Stimulated activated CD8-positive, alpha-beta memory T cell treated with anti-CD3 and anti-CD28 coated beads, Interleukin-12 subunit alpha, Interleukin-12 subunit beta, amount 100 ng/mL, for 24 hours (primary cell): ENCODE results near the gene TMEM250.
"Not testable (repeated sequence)": the region's sequence is repeated elsewhere in the genome, so short reads cannot be mapped to it uniquely, and the experiment has no call there.

Experiments
- DNase-seq: peaks from one replicate; pipeline ENCODE4 v3.0.0-alpha.2; 2020; ENCODE audit errors: extremely low read depth

Gene TMEM250

GRCh38 chr9:136111190-136111589, 7.5 kb downstream of the TMEM250 start:
- DNase-seq: no peak

- DNase-seq: no peak
Measured at GRCh38 chr9:136110082-136111061, 8.3 kb downstream of the TMEM250 start.

GRCh38 chr9:136109351-136110081, 9.2 kb downstream of the TMEM250 start:
- DNase-seq: peak; percentile 83

GRCh38 chr9:136108648-136109266, 9.9 kb downstream of the TMEM250 start:
- no peak for DNase-seq

- no peak for DNase-seq
Measured at GRCh38 chr9:136107953-136108647, 10.6 kb downstream of the TMEM250 start.

- DNase-seq: no peak
Measured at GRCh38 chr9:136107155-136107952, 11.3 kb downstream of the TMEM250 start.

GRCh38 chr9:136105398-136106135, 13.1 kb downstream of the TMEM250 start:
- no peak for DNase-seq

GRCh38 chr9:136104916-136105315, 13.8 kb downstream of the TMEM250 start:
- no peak for DNase-seq

- DNase-seq: no peak
Measured at GRCh38 chr9:136104488-136104800, 14.2 kb downstream of the TMEM250 start.

GRCh38 chr9:136103651-136104487, 14.8 kb downstream of the TMEM250 start:
- no peak for DNase-seq

- not testable (repeated sequence) for DNase-seq
Measured at GRCh38 chr9:136101615-136102074, 17.0 kb downstream of the TMEM250 start.

- DNase-seq: no peak
Measured at GRCh38 chr9:136100700-136101614, 17.7 kb downstream of the TMEM250 start.

- no peak for DNase-seq
Measured at GRCh38 chr9:136099542-136099941, 19.1 kb downstream of the TMEM250 start.

- DNase-seq: no peak
Measured at GRCh38 chr9:136098844-136099243, 19.8 kb downstream of the TMEM250 start.

- DNase-seq: no peak
Measured at GRCh38 chr9:136098210-136098609, 20.5 kb downstream of the TMEM250 start.

GRCh38 chr9:136096505-136097001, 22.1 kb downstream of the TMEM250 start:
- no peak for DNase-seq

- no peak for DNase-seq
Measured at GRCh38 chr9:136095070-136096058, 23.3 kb downstream of the TMEM250 start, which contains the start of gene NACC2. TSS of gene NACC2 (minus strand) at chr9:136095289. CDS start at chr9:136050521, 44,768 bp downstream.
